K562 (cell line): ENCODE measurements around the gene DLX2. TPM values are rescaled to one million over a fixed set of nuclear protein-coding genes. Genes with fewer than 3 reads are reported as not detected.

Experiments
- ARID1B ChIP-seq: fragments of 450-650 bp; IDR thresholded peaks from 2 replicates; pipeline ENCODE4 v1.6.1; 2016; ENCODE audit warnings: antibody characterized with exemption, mild to moderate bottlenecking, inconsistent platforms
- FOSL1 ChIP-seq: fragments of 200-800 bp; sonication (Bioruptor generic); conservative IDR thresholded peaks from 2 replicates; pipeline ENCODE4 v1.6.1; 2016; ENCODE audit warnings: missing genetic modification characterization, missing compliant biosample characterization
- MBD2 ChIP-seq: sonication (generic); IDR thresholded peaks from 2 replicates; pipeline ENCODE4 v1.6.1; 2016; ENCODE audit warnings: low read depth, borderline replicate concordance
- MTA2 ChIP-seq: fragments of 450-650 bp; IDR thresholded peaks from 2 replicates; pipeline ENCODE4 v1.6.1; 2016; ENCODE audit warnings: low read depth
- PRPF4 ChIP-seq: fragments of 200-400 bp; formaldehyde crosslinking; IDR thresholded peaks from one replicate; pipeline ENCODE4 v1.6.1; 2017; ENCODE audit warnings: low read length, low read depth, mild to moderate bottlenecking; ENCODE audit not compliant: insufficient read depth, poor library complexity, severe bottlenecking
- SNRNP70 ChIP-seq: fragments of 200-400 bp; formaldehyde crosslinking; optimal IDR thresholded peaks from 2 replicates; pipeline ENCODE3; 2017; ENCODE audit warnings: low read depth, low read length
- polyA plus RNA-seq, 8 experiments: library from polyadenylated mRNA; depleted of rRNA in 4 of 8; stranded (reverse) in 5 of 8; unstranded in 3 of 8; fragments of >200 nt; fragmentation: Nextera tagmentation in 2 of 8; fragmentation: Illumina TruSeq in 1 of 8; extraction: Ambion mirVana in 2 of 8; extraction: Trizol in 1 of 8; gene quantifications; 2 replicates each; pipeline versions ENCODE4 v1.2.1 to v1.2.3, GENCODE V29; 2011 to 2014; ENCODE audit warnings: inconsistent platforms in 1 of 8, missing spikeins in 1 of 8
- total RNA-seq, 7 experiments: library from RNA; depleted of rRNA in 6 of 7; stranded (reverse); fragments of >200 nt in 6 of 7; fragmentation: Illumina TruSeq in 2 of 7; extraction: Trizol in 2 of 7; gene quantifications; 2 replicates each; pipeline versions ENCODE4 v1.2.1 to v1.2.3, GENCODE V29; 2011 to 2021; ENCODE audit warnings: low replicate concordance in 1 of 7
- TF ChIP-seq, protein P1 (sequence below): fragments of 200-600 bp; sonication (generic); IDR thresholded peaks from one replicate; pipeline ENCODE4 v1.6.1; 2012; ENCODE audit warnings: mild to moderate bottlenecking, low read depth, low read length, inconsistent platforms
- TF ChIP-seq, protein P2 (sequence below): sonication (generic); formaldehyde crosslinking; IDR thresholded peaks from 2 replicates; pipeline ENCODE4 v1.8.1; 2023; ENCODE audit warnings: mild to moderate bottlenecking, missing genetic modification reagents
- TF ChIP-seq, protein P3 (sequence below): fragments of 250-450 bp; sonication (Bioruptor Pico); IDR thresholded peaks from 2 replicates; pipeline ENCODE4 v1.5.1; 2021; ENCODE audit warnings: mild to moderate bottlenecking

The DLX2 gene
- total and polyA plus RNA-seq, 9 of the 15 experiments (the other 6 are each of a cell fraction or from before 2014, with no cell fraction given): 0.14 to 4.3 (median 0.86) TPM

DNA sequence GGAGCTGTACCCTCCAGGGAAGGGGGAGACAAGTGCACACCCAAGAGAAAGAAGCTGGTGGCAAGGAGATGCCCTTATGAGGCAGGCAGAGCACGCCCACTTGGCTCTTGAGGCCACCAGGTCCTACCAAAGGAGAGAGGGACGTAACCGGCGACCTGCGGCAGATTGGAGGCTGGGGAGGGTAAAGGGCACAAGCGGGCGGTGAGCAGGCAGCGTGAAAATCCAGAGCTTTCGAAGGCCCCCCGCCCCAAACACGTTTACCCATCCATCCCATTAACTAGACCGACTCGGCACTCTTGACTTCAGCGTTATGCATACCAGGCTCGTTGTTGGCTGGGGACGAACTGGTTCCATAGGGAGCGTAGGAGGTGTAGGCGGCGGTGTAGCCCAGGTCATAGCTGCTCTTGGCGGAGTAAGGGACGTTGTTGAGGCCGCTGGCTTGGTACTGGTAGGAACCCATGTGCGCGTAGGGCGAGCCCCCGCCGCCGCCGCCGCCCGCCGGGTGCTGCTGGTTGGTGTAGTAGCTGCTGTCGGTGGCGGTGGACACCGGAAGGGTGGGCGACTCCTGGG, 794 bp downstream of the DLX2 start (continued):
- TF ChIP-seq, protein P1, sequence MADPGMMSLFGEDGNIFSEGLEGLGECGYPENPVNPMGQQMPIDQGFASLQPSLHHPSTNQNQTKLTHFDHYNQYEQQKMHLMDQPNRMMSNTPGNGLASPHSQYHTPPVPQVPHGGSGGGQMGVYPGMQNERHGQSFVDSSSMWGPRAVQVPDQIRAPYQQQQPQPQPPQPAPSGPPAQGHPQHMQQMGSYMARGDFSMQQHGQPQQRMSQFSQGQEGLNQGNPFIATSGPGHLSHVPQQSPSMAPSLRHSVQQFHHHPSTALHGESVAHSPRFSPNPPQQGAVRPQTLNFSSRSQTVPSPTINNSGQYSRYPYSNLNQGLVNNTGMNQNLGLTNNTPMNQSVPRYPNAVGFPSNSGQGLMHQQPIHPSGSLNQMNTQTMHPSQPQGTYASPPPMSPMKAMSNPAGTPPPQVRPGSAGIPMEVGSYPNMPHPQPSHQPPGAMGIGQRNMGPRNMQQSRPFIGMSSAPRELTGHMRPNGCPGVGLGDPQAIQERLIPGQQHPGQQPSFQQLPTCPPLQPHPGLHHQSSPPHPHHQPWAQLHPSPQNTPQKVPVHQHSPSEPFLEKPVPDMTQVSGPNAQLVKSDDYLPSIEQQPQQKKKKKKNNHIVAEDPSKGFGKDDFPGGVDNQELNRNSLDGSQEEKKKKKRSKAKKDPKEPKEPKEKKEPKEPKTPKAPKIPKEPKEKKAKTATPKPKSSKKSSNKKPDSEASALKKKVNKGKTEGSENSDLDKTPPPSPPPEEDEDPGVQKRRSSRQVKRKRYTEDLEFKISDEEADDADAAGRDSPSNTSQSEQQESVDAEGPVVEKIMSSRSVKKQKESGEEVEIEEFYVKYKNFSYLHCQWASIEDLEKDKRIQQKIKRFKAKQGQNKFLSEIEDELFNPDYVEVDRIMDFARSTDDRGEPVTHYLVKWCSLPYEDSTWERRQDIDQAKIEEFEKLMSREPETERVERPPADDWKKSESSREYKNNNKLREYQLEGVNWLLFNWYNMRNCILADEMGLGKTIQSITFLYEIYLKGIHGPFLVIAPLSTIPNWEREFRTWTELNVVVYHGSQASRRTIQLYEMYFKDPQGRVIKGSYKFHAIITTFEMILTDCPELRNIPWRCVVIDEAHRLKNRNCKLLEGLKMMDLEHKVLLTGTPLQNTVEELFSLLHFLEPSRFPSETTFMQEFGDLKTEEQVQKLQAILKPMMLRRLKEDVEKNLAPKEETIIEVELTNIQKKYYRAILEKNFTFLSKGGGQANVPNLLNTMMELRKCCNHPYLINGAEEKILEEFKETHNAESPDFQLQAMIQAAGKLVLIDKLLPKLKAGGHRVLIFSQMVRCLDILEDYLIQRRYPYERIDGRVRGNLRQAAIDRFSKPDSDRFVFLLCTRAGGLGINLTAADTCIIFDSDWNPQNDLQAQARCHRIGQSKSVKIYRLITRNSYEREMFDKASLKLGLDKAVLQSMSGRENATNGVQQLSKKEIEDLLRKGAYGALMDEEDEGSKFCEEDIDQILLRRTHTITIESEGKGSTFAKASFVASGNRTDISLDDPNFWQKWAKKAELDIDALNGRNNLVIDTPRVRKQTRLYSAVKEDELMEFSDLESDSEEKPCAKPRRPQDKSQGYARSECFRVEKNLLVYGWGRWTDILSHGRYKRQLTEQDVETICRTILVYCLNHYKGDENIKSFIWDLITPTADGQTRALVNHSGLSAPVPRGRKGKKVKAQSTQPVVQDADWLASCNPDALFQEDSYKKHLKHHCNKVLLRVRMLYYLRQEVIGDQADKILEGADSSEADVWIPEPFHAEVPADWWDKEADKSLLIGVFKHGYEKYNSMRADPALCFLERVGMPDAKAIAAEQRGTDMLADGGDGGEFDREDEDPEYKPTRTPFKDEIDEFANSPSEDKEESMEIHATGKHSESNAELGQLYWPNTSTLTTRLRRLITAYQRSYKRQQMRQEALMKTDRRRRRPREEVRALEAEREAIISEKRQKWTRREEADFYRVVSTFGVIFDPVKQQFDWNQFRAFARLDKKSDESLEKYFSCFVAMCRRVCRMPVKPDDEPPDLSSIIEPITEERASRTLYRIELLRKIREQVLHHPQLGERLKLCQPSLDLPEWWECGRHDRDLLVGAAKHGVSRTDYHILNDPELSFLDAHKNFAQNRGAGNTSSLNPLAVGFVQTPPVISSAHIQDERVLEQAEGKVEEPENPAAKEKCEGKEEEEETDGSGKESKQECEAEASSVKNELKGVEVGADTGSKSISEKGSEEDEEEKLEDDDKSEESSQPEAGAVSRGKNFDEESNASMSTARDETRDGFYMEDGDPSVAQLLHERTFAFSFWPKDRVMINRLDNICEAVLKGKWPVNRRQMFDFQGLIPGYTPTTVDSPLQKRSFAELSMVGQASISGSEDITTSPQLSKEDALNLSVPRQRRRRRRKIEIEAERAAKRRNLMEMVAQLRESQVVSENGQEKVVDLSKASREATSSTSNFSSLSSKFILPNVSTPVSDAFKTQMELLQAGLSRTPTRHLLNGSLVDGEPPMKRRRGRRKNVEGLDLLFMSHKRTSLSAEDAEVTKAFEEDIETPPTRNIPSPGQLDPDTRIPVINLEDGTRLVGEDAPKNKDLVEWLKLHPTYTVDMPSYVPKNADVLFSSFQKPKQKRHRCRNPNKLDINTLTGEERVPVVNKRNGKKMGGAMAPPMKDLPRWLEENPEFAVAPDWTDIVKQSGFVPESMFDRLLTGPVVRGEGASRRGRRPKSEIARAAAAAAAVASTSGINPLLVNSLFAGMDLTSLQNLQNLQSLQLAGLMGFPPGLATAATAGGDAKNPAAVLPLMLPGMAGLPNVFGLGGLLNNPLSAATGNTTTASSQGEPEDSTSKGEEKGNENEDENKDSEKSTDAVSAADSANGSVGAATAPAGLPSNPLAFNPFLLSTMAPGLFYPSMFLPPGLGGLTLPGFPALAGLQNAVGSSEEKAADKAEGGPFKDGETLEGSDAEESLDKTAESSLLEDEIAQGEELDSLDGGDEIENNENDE: no peak
- no peak for TF ChIP-seq MBD2
- no peak for TF ChIP-seq FOSL1 (tag)
- TF ChIP-seq MTA2: no peak
- TF ChIP-seq, protein P2, sequence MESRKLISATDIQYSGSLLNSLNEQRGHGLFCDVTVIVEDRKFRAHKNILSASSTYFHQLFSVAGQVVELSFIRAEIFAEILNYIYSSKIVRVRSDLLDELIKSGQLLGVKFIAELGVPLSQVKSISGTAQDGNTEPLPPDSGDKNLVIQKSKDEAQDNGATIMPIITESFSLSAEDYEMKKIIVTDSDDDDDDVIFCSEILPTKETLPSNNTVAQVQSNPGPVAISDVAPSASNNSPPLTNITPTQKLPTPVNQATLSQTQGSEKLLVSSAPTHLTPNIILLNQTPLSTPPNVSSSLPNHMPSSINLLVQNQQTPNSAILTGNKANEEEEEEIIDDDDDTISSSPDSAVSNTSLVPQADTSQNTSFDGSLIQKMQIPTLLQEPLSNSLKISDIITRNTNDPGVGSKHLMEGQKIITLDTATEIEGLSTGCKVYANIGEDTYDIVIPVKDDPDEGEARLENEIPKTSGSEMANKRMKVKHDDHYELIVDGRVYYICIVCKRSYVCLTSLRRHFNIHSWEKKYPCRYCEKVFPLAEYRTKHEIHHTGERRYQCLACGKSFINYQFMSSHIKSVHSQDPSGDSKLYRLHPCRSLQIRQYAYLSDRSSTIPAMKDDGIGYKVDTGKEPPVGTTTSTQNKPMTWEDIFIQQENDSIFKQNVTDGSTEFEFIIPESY: peak; percentile 86
- TF ChIP-seq PRPF4: no peak
- TF ChIP-seq ARID1B: no peak
- no peak for TF ChIP-seq SNRNP70
- TF ChIP-seq, protein P3, sequence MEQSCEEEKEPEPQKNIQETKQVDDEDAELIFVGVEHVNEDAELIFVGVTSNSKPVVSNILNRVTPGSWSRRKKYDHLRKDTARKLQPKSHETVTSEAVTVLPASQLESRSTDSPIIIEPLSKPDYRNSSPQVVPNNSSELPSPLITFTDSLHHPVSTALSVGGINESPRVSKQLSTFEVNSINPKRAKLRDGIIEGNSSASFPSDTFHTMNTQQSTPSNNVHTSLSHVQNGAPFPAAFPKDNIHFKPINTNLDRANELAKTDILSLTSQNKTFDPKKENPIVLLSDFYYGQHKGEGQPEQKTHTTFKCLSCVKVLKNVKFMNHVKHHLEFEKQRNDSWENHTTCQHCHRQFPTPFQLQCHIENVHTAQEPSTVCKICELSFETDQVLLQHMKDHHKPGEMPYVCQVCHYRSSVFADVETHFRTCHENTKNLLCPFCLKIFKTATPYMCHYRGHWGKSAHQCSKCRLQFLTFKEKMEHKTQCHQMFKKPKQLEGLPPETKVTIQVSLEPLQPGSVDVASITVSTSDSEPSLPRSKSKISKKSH: no peak
